CD14-positive monocyte (primary cell): Measurements from ENCODE around the gene NXPH4. TPM values are rescaled to one million over a fixed set of nuclear protein-coding genes. Genes with fewer than 3 reads are reported as not detected.

ENCODE experiments used
- DNase-seq, 3 donors: peaks; one replicate each; pipeline ENCODE4 v3.0.0-alpha.2; 2011 to 2022
- H2AFZ ChIP-seq: 2 replicates; pipeline ENCODE4 v1.6.0; 2012; ENCODE audit warnings: mild to moderate bottlenecking, low read depth, low read length, inconsistent platforms; ENCODE audit not compliant: insufficient read depth, poor library complexity, severe bottlenecking
- H3K27ac ChIP-seq, 2 donors: 1 replicate in 1 of 2; 2 replicates in 1 of 2; pipeline ENCODE4 v1.5.1; 2012 to 2013; ENCODE audit warnings: low read length in 2 of 2, control low read depth in 1 of 2, inconsistent platforms in 1 of 2, low read depth in 1 of 2, mild to moderate bottlenecking in 1 of 2
- H3K27me3 ChIP-seq, 2 donors: one replicate each; pipeline versions ENCODE4 v1.6.0 to v1.6.1; 2011 to 2013; ENCODE audit warnings: low read length in 2 of 2; ENCODE audit not compliant: control insufficient read depth in 2 of 2, insufficient read depth in 2 of 2
- H3K36me3 ChIP-seq, 2 donors: replicated peaks in 1 of 2; 1 replicate in 1 of 2; 2 replicates in 1 of 2; pipeline versions ENCODE4 v1.5.1 to v1.6.1; 2012 to 2013; ENCODE audit warnings: low read length in 2 of 2, control low read depth in 1 of 2, inconsistent platforms in 1 of 2, mild to moderate bottlenecking in 1 of 2; ENCODE audit not compliant: insufficient read depth in 2 of 2, control insufficient read depth in 1 of 2
- H3K4me1 ChIP-seq, 2 donors: 1 replicate in 1 of 2; 2 replicates in 1 of 2; pipeline versions ENCODE4 v1.5.1 to v1.6.1; 2012 to 2013; ENCODE audit warnings: low read length in 2 of 2, control low read depth in 1 of 2, inconsistent platforms in 1 of 2, mild to moderate bottlenecking in 1 of 2, moderate library complexity in 1 of 2; ENCODE audit not compliant: insufficient read depth in 2 of 2, control insufficient read depth in 1 of 2
- H3K4me2 ChIP-seq: replicated peaks from 2 replicates; pipeline ENCODE3; 2012; ENCODE audit warnings: low read length, moderate library complexity, mild to moderate bottlenecking; ENCODE audit not compliant: poor library complexity, severe bottlenecking; ENCODE audit errors: extremely low read depth
- H3K4me3 ChIP-seq, 3 experiments: fragments of 200-600 bp in 1 of 3; sonication (generic) in 1 of 3; replicated peaks in 1 of 3; 1 replicate in 2 of 3; 2 replicates in 1 of 3; pipeline ENCODE4 v1.5.1; 2011 to 2013; ENCODE audit warnings: low read length in 3 of 3, mild to moderate bottlenecking in 3 of 3, control low read depth in 2 of 3, low read depth in 2 of 3, inconsistent platforms in 1 of 3, moderate library complexity in 1 of 3
- H3K79me2 ChIP-seq: 2 replicates; pipeline ENCODE4 v1.6.0; 2012; ENCODE audit warnings: mild to moderate bottlenecking, control low read depth, inconsistent platforms, low read length, moderate library complexity; ENCODE audit not compliant: insufficient read depth
- H3K9ac ChIP-seq: 2 replicates; pipeline ENCODE4 v1.6.0; 2017; ENCODE audit warnings: low read length, mild to moderate bottlenecking; ENCODE audit not compliant: insufficient read depth, poor library complexity, severe bottlenecking
- H3K9me3 ChIP-seq, 2 donors: replicated peaks in 1 of 2; 1 replicate in 1 of 2; 2 replicates in 1 of 2; pipeline versions ENCODE4 v1.5.1 to v1.6.1; 2012 to 2013; ENCODE audit warnings: low read length in 2 of 2, control low read depth in 1 of 2; ENCODE audit not compliant: control insufficient read depth in 1 of 2, insufficient read depth in 1 of 2
- H4K20me1 ChIP-seq: 2 replicates; pipeline ENCODE4 v1.6.0; 2012; ENCODE audit warnings: mild to moderate bottlenecking, low read length, control low read depth, moderate library complexity; ENCODE audit not compliant: insufficient read depth
- H3K27ac Mint-ChIP-seq, 7 donors: one replicate each; pipeline ENCODE4 v1.8.0; 2020; ENCODE audit warnings: mild to moderate bottlenecking in 7 of 7, mixed read lengths in 7 of 7, moderate library complexity in 6 of 7, inconsistent platforms in 2 of 7
- H3K27me3 Mint-ChIP-seq, 3 donors: one replicate each; pipeline ENCODE4 v1.8.0; 2021 to 2022; ENCODE audit warnings: low read depth in 3 of 3, mild to moderate bottlenecking in 3 of 3, mixed read lengths in 3 of 3, moderate library complexity in 3 of 3, inconsistent platforms in 1 of 3
- H3K36me3 Mint-ChIP-seq, 2 donors: one replicate each; pipeline ENCODE4 v1.8.0; 2020; ENCODE audit warnings: mixed read lengths in 2 of 2, inconsistent platforms in 1 of 2, mild to moderate bottlenecking in 1 of 2
- H3K4me1 Mint-ChIP-seq: one replicate; pipeline ENCODE4 v1.8.0; 2020; ENCODE audit warnings: mild to moderate bottlenecking, mixed read lengths
- H3K4me3 Mint-ChIP-seq, 2 donors: one replicate each; pipeline ENCODE4 v1.8.0; 2020; ENCODE audit warnings: mild to moderate bottlenecking in 2 of 2, mixed read lengths in 2 of 2, moderate library complexity in 1 of 2
- H3K9me3 Mint-ChIP-seq, 7 donors: one replicate each; pipeline ENCODE4 v1.8.0; 2020 to 2022; ENCODE audit warnings: mixed read lengths in 7 of 7, mild to moderate bottlenecking in 6 of 7, moderate library complexity in 6 of 7, inconsistent platforms in 2 of 7
- CTCF ChIP-seq: fragments of 200-600 bp; IDR thresholded peaks from one replicate; pipeline ENCODE4 v1.8.0; 2022; ENCODE audit warnings: antibody characterized with exemption, mild to moderate bottlenecking
- WGBS: methylation state at CpG from one replicate; pipeline ENCODE4 v1.1.5; 2013; ENCODE audit warnings: missing lambda C conversion rate; ENCODE audit not compliant: insufficient coverage; 5-methylcytosine and 5-hydroxymethylcytosine counted together
- intact Hi-C, 2 donors: fragments of 100-400 bp; cut with micrococcal nuclease; formaldehyde crosslinking; loops; one replicate each; pipeline versions ENCODE4 v1.15.0 to v1.15.1; 2023
- polyA plus RNA-seq, 3 donors: library from polyadenylated mRNA; depleted of rRNA in 1 of 3; unstranded in 2 of 3; stranded (reverse) in 1 of 3; fragments of 300-500 nt in 2 of 3; fragments of >200 nt in 1 of 3; fragmentation: Illumina TruSeq in 2 of 3; gene quantifications; 1 replicate in 2 of 3; 2 replicates in 1 of 3; pipeline ENCODE4 v1.2.3, GENCODE V29; 2012 to 2021

The NXPH4 gene
- polyA plus RNA-seq, 3 donors = not detected

- Histone ChIP-seq H3K27me3 (no peaks in the 10 kb centered on the region), H3K4me3 (no peak overlapping the region), H3K4me1 (no peaks in the 10 kb centered on the region), H3K9ac (no peak overlapping the region), H3K79me2 (no peaks in the 10 kb centered on the region), H3K9me3 (no peaks in the 10 kb centered on the region), H3K4me2 (no peak overlapping the region), H4K20me1 (peaks cover 100% of the 10 kb centered on the region), H2AFZ (no peak overlapping the region), H3K36me3 (peaks cover 98 to 100% of the 10 kb centered on the region in 2 donors), H3K27ac (no peak overlapping the region)
- intact Hi-C loops = no loop called here
- H3K9me3 Mint-ChIP-seq = peaks cover 0 to 4% (median 2%) of the 10 kb centered on the region in 7 donors
- DNase-seq = no peak
- H3K27ac Mint-ChIP-seq = no peak overlapping the region
- no peaks in the 10 kb centered on the region for H3K4me1 Mint-ChIP-seq
- peaks cover 2 to 7% (median 6%) of the 10 kb centered on the region in 3 donors for H3K27me3 Mint-ChIP-seq
- H3K4me3 Mint-ChIP-seq = no peak overlapping the region
- WGBS = 95% methylated on average over 8 of the region's 8 CpGs
- H3K36me3 Mint-ChIP-seq = peaks cover 99 to 100% of the 10 kb centered on the region in 2 donors
- TF ChIP-seq CTCF = no peak
Measured at GRCh38 chr12:57188090-57188425, 28.5 kb upstream of the NXPH4 start.

- WGBS = 33% methylated on average over 5 of the region's 6 CpGs
Measured at GRCh38 chr12:57190037-57190436, 26.6 kb upstream of the NXPH4 start.

More at GRCh38 chr12:57190037-57190436, 26.6 kb upstream of the NXPH4 start:
- Histone ChIP-seq H3K36me3 (peaks cover 98 to 100% of the 10 kb centered on the region in 2 donors), H3K4me2 (no peak overlapping the region), H3K4me1 (no peaks in the 10 kb centered on the region), H4K20me1 (peaks cover 100% of the 10 kb centered on the region), H3K9me3 (no peaks in the 10 kb centered on the region), H3K4me3 (no peak overlapping the region), H3K79me2 (no peaks in the 10 kb centered on the region), H3K9ac (no peak overlapping the region), H2AFZ (no peak overlapping the region), H3K27me3 (no peaks in the 10 kb centered on the region), H3K27ac (no peak overlapping the region)
- peak overlapping the region in 2 of 7 donors; percentile 15 to 57 for H3K27ac Mint-ChIP-seq
- no peak for TF ChIP-seq CTCF
- H3K27me3 Mint-ChIP-seq = peaks cover 3 to 7% (median 5%) of the 10 kb centered on the region in 3 donors
- no peaks in the 10 kb centered on the region for H3K4me1 Mint-ChIP-seq
- peaks cover 97 to 100% of the 10 kb centered on the region in 2 donors for H3K36me3 Mint-ChIP-seq
- no peak for DNase-seq
- H3K4me3 Mint-ChIP-seq = no peak overlapping the region
- peaks cover 0 to 4% (median 2%) of the 10 kb centered on the region in 7 donors for H3K9me3 Mint-ChIP-seq
- intact Hi-C loops = no loop called here
